Gastroesophageal sphincter (tissue), 4 donors: ENCODE results near the gene CMSS1. TPM values are rescaled to one million over a fixed set of nuclear protein-coding genes. Genes with fewer than 3 reads are reported as not detected.
A peak's percentile ranks its signal among the peaks of the same experiment; 100 is the strongest.

Experiments
- ATAC-seq: fragments of 150-250 bp; one replicate; pipeline ENCODE4 v1.9.1; 2016; ENCODE audit warnings: mild to moderate bottlenecking, moderate library complexity
- H3K27ac ChIP-seq, 4 donors: fragments of 200-600 bp; sonication (generic) in 3 of 4; 1 replicate in 3 of 4; 2 replicates in 1 of 4; pipeline ENCODE4 v1.5.1; 2016 to 2019
- H3K27me3 ChIP-seq: fragments of 200-600 bp; sonication (generic); one replicate; pipeline ENCODE4 v1.5.1; 2019
- H3K36me3 ChIP-seq, 2 donors: fragments of 200-600 bp; sonication (generic); one replicate each; pipeline ENCODE4 v1.5.1; 2019; ENCODE audit warnings: control low read depth in 1 of 2
- H3K4me1 ChIP-seq, 3 donors: fragments of 200-600 bp; sonication (generic); 1 replicate in 2 of 3; 2 replicates in 1 of 3; pipeline ENCODE4 v1.5.1; 2016 to 2019; ENCODE audit warnings: control low read depth in 2 of 3
- H3K4me3 ChIP-seq, 2 donors: fragments of 200-600 bp; sonication (generic); one replicate each; pipeline ENCODE4 v1.5.1; 2019; ENCODE audit warnings: mild to moderate bottlenecking in 1 of 2, moderate library complexity in 1 of 2
- H3K9me3 ChIP-seq, 3 donors: fragments of 200-600 bp; sonication (generic); one replicate each; pipeline ENCODE4 v1.5.1; 2017 to 2019; ENCODE audit warnings: control low read depth in 2 of 3
- CTCF ChIP-seq, 4 experiments: fragments of 200-600 bp in 2 of 4; fragments of 450-650 bp in 2 of 4; sonication (generic) in 1 of 4; IDR thresholded peaks; one replicate each; pipeline ENCODE4 v1.5.1; 2017 to 2019; ENCODE audit warnings: antibody characterized with exemption in 4 of 4, mild to moderate bottlenecking in 2 of 4, moderate library complexity in 2 of 4
- EP300 ChIP-seq: sonication (generic); formaldehyde crosslinking; IDR thresholded peaks from one replicate; pipeline ENCODE4 v1.6.1; 2017; ENCODE audit warnings: antibody characterized with exemption, mild to moderate bottlenecking
- POLR2A ChIP-seq, 2 donors: fragments of 450-650 bp; IDR thresholded peaks; one replicate each; pipeline ENCODE4 v1.6.1; 2017; ENCODE audit warnings: antibody characterized with exemption in 2 of 2, mild to moderate bottlenecking in 2 of 2, moderate library complexity in 1 of 2
- POLR2AphosphoS5 ChIP-seq: sonication (generic); formaldehyde crosslinking; IDR thresholded peaks from one replicate; pipeline ENCODE4 v1.6.1; 2017; ENCODE audit warnings: antibody characterized with exemption
- WGBS, 2 donors: methylation state at CpG; one replicate each; pipeline ENCODE4 v1.1.5; 2018; ENCODE audit warnings: low coverage in 1 of 2; 5-methylcytosine and 5-hydroxymethylcytosine counted together
- total RNA-seq, 4 donors: library from RNA; depleted of rRNA; stranded (reverse); fragments of >200 nt; gene quantifications; one replicate each; pipeline ENCODE4 v1.1.0, GENCODE V29; 2016

Gene CMSS1
- total RNA-seq, 4 donors from 2014 or later, result 15.2 to 20.8 (median 16.6) TPM

GRCh38 chr3:99953596-99953995, 135.9 kb downstream of the CMSS1 start:
- peaks cover 0 to 50% (median 10%) of the 10 kb centered on the region in 3 donors for H3K4me1 ChIP-seq
- ATAC-seq, result no peak
- no peak overlapping the region for H3K27ac ChIP-seq
- H3K9me3 ChIP-seq, result no peaks in the 10 kb centered on the region
- H3K36me3 ChIP-seq, result no peaks in the 10 kb centered on the region
- no peak overlapping the region for H3K4me3 ChIP-seq
- TF ChIP-seq POLR2A (IDR thresholded peaks at IDR 0.05) (no peak), POLR2AphosphoS5 (no peak), EP300 (no peak), CTCF (IDR thresholded peaks at IDR 0.05) (no peak)
- H3K27me3 ChIP-seq, result no peaks in the 10 kb centered on the region

- peaks cover 0 to 50% (median 10%) of the 10 kb centered on the region in 3 donors for H3K4me1 ChIP-seq
Measured at GRCh38 chr3:99954914-99955644, 137.4 kb downstream of the CMSS1 start.

GRCh38 chr3:99955773-99956562, 138.3 kb downstream of the CMSS1 start:
- ATAC-seq, result no peak
- TF ChIP-seq CTCF (IDR thresholded peaks at IDR 0.05), result no peak
- TF ChIP-seq POLR2AphosphoS5, result no peak
- TF ChIP-seq EP300, result no peak
- no peak for TF ChIP-seq POLR2A (IDR thresholded peaks at IDR 0.05)
- H3K36me3 ChIP-seq, result no peaks in the 10 kb centered on the region
- H3K9me3 ChIP-seq, result no peaks in the 10 kb centered on the region
- H3K4me3 ChIP-seq, result no peak overlapping the region
- 88 to 91% methylated on average over 7 to 9 of the region's 10 CpGs for WGBS, 2 donors
- H3K27me3 ChIP-seq, result no peaks in the 10 kb centered on the region
- H3K4me1 ChIP-seq, result peaks cover 0 to 50% (median 12%) of the 10 kb centered on the region in 3 donors
- H3K27ac ChIP-seq, result peak overlapping the region in 1 of 4 donors; percentile 36

More at GRCh38 chr3:99954914-99955644, 137.4 kb downstream of the CMSS1 start:
- TF ChIP-seq POLR2AphosphoS5, result no peak
- no peak for TF ChIP-seq EP300
- TF ChIP-seq POLR2A (IDR thresholded peaks at IDR 0.05), result no peak
- no peak for TF ChIP-seq CTCF (IDR thresholded peaks at IDR 0.05)
- no peak for ATAC-seq
- H3K4me3 ChIP-seq, result no peak overlapping the region
- 55 to 62% methylated on average over 4 of the region's 4 CpGs for WGBS, 2 donors
- no peaks in the 10 kb centered on the region for H3K27me3 ChIP-seq
- peak overlapping the region in 2 of 4 donors; percentile 23 to 36 for H3K27ac ChIP-seq
- H3K36me3 ChIP-seq, result no peaks in the 10 kb centered on the region
- no peaks in the 10 kb centered on the region for H3K9me3 ChIP-seq

GRCh38 chr3:99957151-99957796, 139.6 kb downstream of the CMSS1 start:
- Histone ChIP-seq H3K4me1 (peaks cover 0 to 58% (median 14%) of the 10 kb centered on the region in 3 donors), H3K27ac (peak overlapping the region in 2 of 4 donors; percentile 8 to 16), H3K4me3 (no peak overlapping the region), H3K9me3 (no peaks in the 10 kb centered on the region), H3K27me3 (no peaks in the 10 kb centered on the region), H3K36me3 (no peaks in the 10 kb centered on the region)
- no peak for ATAC-seq
- 66 to 78% methylated on average over 4 of the region's 4 CpGs for WGBS, 2 donors
- TF ChIP-seq POLR2A (IDR thresholded peaks at IDR 0.05) (no peak), CTCF (IDR thresholded peaks at IDR 0.05) (no peak), POLR2AphosphoS5 (no peak), EP300 (no peak)
